GM19238 (cell line): Measurements from ENCODE around the gene PDSS2.
"Not testable (repeated sequence)": the region's sequence is repeated elsewhere in the genome, so short reads cannot be mapped to it uniquely, and the experiment has no call there.

Experiments used
- DNase-seq: peaks from one replicate; pipeline ENCODE4 v3.0.0; 2011; ENCODE audit warnings: low spot score; ENCODE audit not compliant: insufficient read length

The PDSS2 gene

GRCh38 chr6:107219851-107220250, 239.5 kb downstream of the PDSS2 start:
- no peak for DNase-seq

GRCh38 chr6:107218142-107218541, 241.2 kb downstream of the PDSS2 start:
- DNase-seq: no peak

- no peak for DNase-seq
Observed at GRCh38 chr6:107217248-107217647, 242.1 kb downstream of the PDSS2 start.

- no peak for DNase-seq
Observed at GRCh38 chr6:107216197-107216933, 243.0 kb downstream of the PDSS2 start.

GRCh38 chr6:107215334-107215733, 244.0 kb downstream of the PDSS2 start:
- no peak for DNase-seq

- no peak for DNase-seq
Observed at GRCh38 chr6:107214655-107215054, 244.7 kb downstream of the PDSS2 start.

GRCh38 chr6:107209406-107210305, 249.7 kb downstream of the PDSS2 start:
- DNase-seq: no peak

GRCh38 chr6:107207251-107207873, 252.0 kb downstream of the PDSS2 start:
- DNase-seq: no peak

- DNase-seq: no peak
Observed at GRCh38 chr6:107205058-107205998, 254.0 kb downstream of the PDSS2 start.

GRCh38 chr6:107202876-107203468, 256.4 kb downstream of the PDSS2 start:
- no peak for DNase-seq

- no peak for DNase-seq
Observed at GRCh38 chr6:107198631-107199416, 260.5 kb downstream of the PDSS2 start.

GRCh38 chr6:107196152-107196551, 263.2 kb downstream of the PDSS2 start:
- DNase-seq: no peak

- not testable (repeated sequence) for DNase-seq
Observed at GRCh38 chr6:107194723-107195122, 264.6 kb downstream of the PDSS2 start.

GRCh38 chr6:107192830-107193229, 266.5 kb downstream of the PDSS2 start:
- DNase-seq: no peak

GRCh38 chr6:107187630-107188029, 271.7 kb downstream of the PDSS2 start:
- DNase-seq: no peak

- no peak for DNase-seq
Observed at GRCh38 chr6:107186047-107186446, 273.3 kb downstream of the PDSS2 start.

- DNase-seq: no peak
Observed at GRCh38 chr6:107185391-107185970, 273.9 kb downstream of the PDSS2 start.

GRCh38 chr6:107184435-107184834, 274.9 kb downstream of the PDSS2 start:
- no peak for DNase-seq

- DNase-seq: no peak
Observed at GRCh38 chr6:107180099-107180498, 279.3 kb downstream of the PDSS2 start.
